Subcutaneous abdominal adipose tissue (tissue), 5 donors: Measurements from ENCODE around the gene CD7.
A peak's percentile ranks its signal among the peaks of the same experiment; 100 is the strongest.

Source experiments
- H3K27ac ChIP-seq: one replicate; pipeline ENCODE4 v1.7.0; 2013; ENCODE audit warnings: low read depth, mild to moderate bottlenecking, inconsistent platforms, low read length, moderate library complexity
- H3K27me3 ChIP-seq, 5 donors: one replicate each; pipeline ENCODE4 v1.7.0; 2013; ENCODE audit warnings: low read length in 5 of 5, inconsistent platforms in 1 of 5; ENCODE audit not compliant: control insufficient read depth in 5 of 5, insufficient read depth in 4 of 5
- H3K36me3 ChIP-seq, 5 donors: one replicate each; pipeline ENCODE4 v1.7.0; 2013; ENCODE audit warnings: low read length in 5 of 5; ENCODE audit not compliant: control insufficient read depth in 5 of 5, insufficient read depth in 5 of 5
- H3K4me1 ChIP-seq, 5 donors: one replicate each; pipeline ENCODE4 v1.7.0; 2013; ENCODE audit warnings: low read length in 5 of 5, mild to moderate bottlenecking in 3 of 5, moderate library complexity in 1 of 5; ENCODE audit not compliant: control insufficient read depth in 5 of 5, insufficient read depth in 5 of 5
- H3K4me3 ChIP-seq, 5 donors: one replicate each; pipeline ENCODE4 v1.7.0; 2013; ENCODE audit warnings: low read length in 5 of 5, low read depth in 1 of 5
- H3K9ac ChIP-seq, 5 donors: one replicate each; pipeline ENCODE4 v1.7.0; 2013; ENCODE audit warnings: low read length in 5 of 5, mild to moderate bottlenecking in 4 of 5, moderate library complexity in 3 of 5
- H3K9me3 ChIP-seq, 5 donors: one replicate each; pipeline ENCODE4 v1.7.0; 2013; ENCODE audit warnings: low read length in 5 of 5; ENCODE audit not compliant: control insufficient read depth in 5 of 5
- donor health status: healthy.
- donor health status: healthy.
- donor health status: healthy.
- donor health status: healthy.
- donor health status: healthy.

The CD7 gene

GRCh38 chr17:82334622-82335394 is 17.4 kb upstream of the CD7 start:
- peak overlapping the region; percentile 64 to 73 (median 71) for H3K4me3 ChIP-seq
- no peaks in the 10 kb centered on the region for H3K9me3 ChIP-seq
- peaks cover 3 to 58% (median 48%) of the 10 kb centered on the region in 5 donors for H3K4me1 ChIP-seq
- no peaks in the 10 kb centered on the region for H3K36me3 ChIP-seq
- no peak overlapping the region for H3K27ac ChIP-seq
- H3K9ac ChIP-seq = peak overlapping the region; percentile 43 to 76 (median 56)
- peaks cover 11 to 30% (median 19%) of the 10 kb centered on the region in 5 donors for H3K27me3 ChIP-seq

- no peaks in the 10 kb centered on the region for H3K9me3 ChIP-seq
- H3K9ac ChIP-seq = peak overlapping the region in 3 of 5 donors; percentile 56 to 76 (median 58)
- H3K4me1 ChIP-seq = peaks cover 3 to 53% (median 44%) of the 10 kb centered on the region in 5 donors
- H3K27me3 ChIP-seq = peaks cover 11 to 34% (median 19%) of the 10 kb centered on the region in 5 donors
- H3K36me3 ChIP-seq = no peaks in the 10 kb centered on the region
- no peak overlapping the region for H3K27ac ChIP-seq
- H3K4me3 ChIP-seq = peak overlapping the region; percentile 35 to 73 (median 71)
Observed at GRCh38 chr17:82334204-82334621, 16.8 kb upstream of the CD7 start.

GRCh38 chr17:82333279-82334171 is 16.1 kb upstream of the CD7 start, which contains the start of gene SECTM1:
Gene SECTM1 (minus strand): TSS chr17:82333766. CDS start chr17:82327240, 6,526 bp downstream.
- Histone ChIP-seq H3K9me3 (no peaks in the 10 kb centered on the region), H3K27ac (no peak within 1 kb of the TSS), H3K36me3 (no peaks in the 10 kb centered on the region), H3K9ac (peak within 1 kb of the TSS in 3 of 5 donors; percentile 56 to 76 (median 58)), H3K4me1 (peaks cover 3 to 47% (median 37%) of the 10 kb centered on the region in 5 donors), H3K4me3 (peak within 1 kb of the TSS; percentile 59 to 73 (median 71)), H3K27me3 (peaks cover 11 to 39% (median 19%) of the 10 kb centered on the region in 5 donors)

GRCh38 chr17:82332669-82333278 is 15.4 kb upstream of the CD7 start:
- Histone ChIP-seq H3K4me1 (peaks cover 3 to 46% (median 36%) of the 10 kb centered on the region in 5 donors), H3K9me3 (no peaks in the 10 kb centered on the region), H3K4me3 (peak overlapping the region; percentile 59 to 72 (median 62)), H3K9ac (peak overlapping the region in 3 of 5 donors; percentile 1 to 54 (median 41)), H3K27me3 (peaks cover 11 to 42% (median 19%) of the 10 kb centered on the region in 5 donors), H3K36me3 (no peaks in the 10 kb centered on the region), H3K27ac (no peak overlapping the region)

GRCh38 chr17:82331345-82331939 is 14.0 kb upstream of the CD7 start:
- Histone ChIP-seq H3K9ac (no peak overlapping the region), H3K9me3 (no peaks in the 10 kb centered on the region), H3K36me3 (no peaks in the 10 kb centered on the region), H3K4me3 (no peak overlapping the region), H3K27me3 (peaks cover 11 to 42% (median 19%) of the 10 kb centered on the region in 5 donors), H3K4me1 (peaks cover 3 to 46% (median 36%) of the 10 kb centered on the region in 5 donors), H3K27ac (no peak overlapping the region)

GRCh38 chr17:82330322-82331239 is 13.2 kb upstream of the CD7 start:
- Histone ChIP-seq H3K4me1 (peaks cover 3 to 46% (median 36%) of the 10 kb centered on the region in 5 donors), H3K27ac (no peak overlapping the region), H3K4me3 (no peak overlapping the region), H3K27me3 (peaks cover 11 to 42% (median 19%) of the 10 kb centered on the region in 5 donors), H3K36me3 (peaks cover 0 to under 1% (median 0%) of the 10 kb centered on the region in 5 donors), H3K9me3 (no peaks in the 10 kb centered on the region), H3K9ac (no peak overlapping the region)

- H3K9me3 ChIP-seq = no peaks in the 10 kb centered on the region
- H3K4me3 ChIP-seq = no peak overlapping the region
- H3K4me1 ChIP-seq = peaks cover 2 to 38% (median 28%) of the 10 kb centered on the region in 5 donors
- H3K27me3 ChIP-seq = peaks cover 11 to 42% (median 19%) of the 10 kb centered on the region in 5 donors
- no peak overlapping the region for H3K27ac ChIP-seq
- H3K9ac ChIP-seq = no peak overlapping the region
- peaks cover 0 to 8% (median 0%) of the 10 kb centered on the region in 5 donors for H3K36me3 ChIP-seq
Observed at GRCh38 chr17:82329683-82330321, 12.4 kb upstream of the CD7 start.

GRCh38 chr17:82328994-82329507 is 11.6 kb upstream of the CD7 start:
- no peaks in the 10 kb centered on the region for H3K9me3 ChIP-seq
- peaks cover 11 to 40% (median 19%) of the 10 kb centered on the region in 5 donors for H3K27me3 ChIP-seq
- peaks cover 0 to 31% (median 21%) of the 10 kb centered on the region in 5 donors for H3K4me1 ChIP-seq
- H3K27ac ChIP-seq = no peak overlapping the region
- H3K9ac ChIP-seq = no peak overlapping the region
- H3K4me3 ChIP-seq = no peak overlapping the region
- H3K36me3 ChIP-seq = peaks cover 0 to 11% (median 0%) of the 10 kb centered on the region in 5 donors
